IPS-18c (cell line): ENCODE results near the gene CAPN3.

ENCODE experiments used
- H3K4me3 ChIP-seq: 2 replicates; pipeline ENCODE4 v1.7.0; 2013; ENCODE audit warnings: low read depth, mild to moderate bottlenecking, low read length, moderate library complexity; ENCODE audit not compliant: insufficient read depth
- H3K9me3 ChIP-seq: one replicate; pipeline ENCODE4 v1.6.1; 2013; ENCODE audit warnings: mild to moderate bottlenecking, low read length, moderate library complexity; ENCODE audit not compliant: control insufficient read depth, insufficient read depth

Gene CAPN3

GRCh38 chr15:42409011-42409410, 49.7 kb downstream of the CAPN3 start:
- H3K9me3 ChIP-seq: no peaks in the 10 kb centered on the region
- H3K4me3 ChIP-seq: no peak overlapping the region

DNA sequence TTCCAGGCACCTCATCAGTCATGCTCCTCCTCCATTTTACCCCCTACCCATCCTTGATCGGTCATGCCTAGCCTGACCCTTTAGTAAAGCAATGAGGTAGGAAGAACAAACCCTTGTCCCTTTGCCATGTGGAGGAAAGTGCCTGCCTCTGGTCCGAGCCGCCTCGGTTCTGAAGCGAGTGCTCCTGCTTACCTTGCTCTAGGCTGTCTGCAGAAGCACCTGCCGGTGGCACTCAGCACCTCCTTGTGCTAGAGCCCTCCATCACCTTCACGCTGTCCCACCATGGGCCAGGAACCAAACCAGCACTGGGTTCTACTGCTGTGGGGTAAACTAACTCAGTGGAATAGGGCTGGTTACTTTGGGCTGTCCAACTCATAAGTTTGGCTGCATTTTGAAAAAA, 52.6 kb downstream of the CAPN3 start:
- H3K9me3 ChIP-seq: no peaks in the 10 kb centered on the region
- H3K4me3 ChIP-seq: no peak overlapping the region

DNA sequence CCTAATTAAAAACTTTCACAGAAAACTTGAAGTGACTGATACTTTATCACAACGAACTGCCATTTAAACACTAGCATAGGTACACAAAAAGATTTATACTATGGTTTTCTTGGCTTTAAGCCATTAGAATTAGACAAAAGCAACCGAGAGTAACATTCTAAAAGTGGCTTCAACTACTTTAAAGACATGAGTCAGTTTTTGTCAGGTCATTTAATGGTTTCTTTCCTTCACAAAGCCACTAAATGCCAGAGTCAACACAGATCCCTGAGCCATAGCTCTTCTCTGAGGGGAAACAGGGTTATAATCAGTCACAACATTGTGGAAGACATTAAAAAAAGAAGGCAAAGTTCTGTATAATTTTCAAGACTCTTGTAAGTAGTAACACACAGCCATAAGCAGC, 54.6 kb downstream of the CAPN3 start:
- Histone ChIP-seq H3K4me3 (no peak overlapping the region), H3K9me3 (no peaks in the 10 kb centered on the region)

GRCh38 chr15:42419369-42419768, 60.1 kb downstream of the CAPN3 start:
- H3K9me3 ChIP-seq: no peaks in the 10 kb centered on the region
- H3K4me3 ChIP-seq: no peak overlapping the region

DNA sequence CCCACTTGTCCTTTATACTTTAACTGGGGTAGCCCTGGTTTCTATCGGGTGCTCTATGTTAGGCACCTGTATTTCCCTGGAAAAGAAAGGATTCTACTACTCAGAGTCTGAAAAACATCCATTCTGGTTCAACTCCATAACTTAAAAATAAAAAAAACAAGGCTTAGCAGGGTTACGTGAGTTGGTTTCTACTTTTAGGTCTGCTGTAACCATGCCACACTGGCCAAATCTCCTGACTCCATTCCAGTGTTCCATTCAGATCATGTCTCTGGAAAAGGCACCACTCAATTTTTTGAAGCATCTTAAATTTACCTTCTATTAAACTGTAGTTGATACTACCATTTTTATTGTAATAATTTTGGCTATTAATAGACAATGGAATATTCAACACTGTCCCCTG, 62.1 kb downstream of the CAPN3 start:
- Histone ChIP-seq H3K9me3 (no peaks in the 10 kb centered on the region), H3K4me3 (no peak overlapping the region)

DNA sequence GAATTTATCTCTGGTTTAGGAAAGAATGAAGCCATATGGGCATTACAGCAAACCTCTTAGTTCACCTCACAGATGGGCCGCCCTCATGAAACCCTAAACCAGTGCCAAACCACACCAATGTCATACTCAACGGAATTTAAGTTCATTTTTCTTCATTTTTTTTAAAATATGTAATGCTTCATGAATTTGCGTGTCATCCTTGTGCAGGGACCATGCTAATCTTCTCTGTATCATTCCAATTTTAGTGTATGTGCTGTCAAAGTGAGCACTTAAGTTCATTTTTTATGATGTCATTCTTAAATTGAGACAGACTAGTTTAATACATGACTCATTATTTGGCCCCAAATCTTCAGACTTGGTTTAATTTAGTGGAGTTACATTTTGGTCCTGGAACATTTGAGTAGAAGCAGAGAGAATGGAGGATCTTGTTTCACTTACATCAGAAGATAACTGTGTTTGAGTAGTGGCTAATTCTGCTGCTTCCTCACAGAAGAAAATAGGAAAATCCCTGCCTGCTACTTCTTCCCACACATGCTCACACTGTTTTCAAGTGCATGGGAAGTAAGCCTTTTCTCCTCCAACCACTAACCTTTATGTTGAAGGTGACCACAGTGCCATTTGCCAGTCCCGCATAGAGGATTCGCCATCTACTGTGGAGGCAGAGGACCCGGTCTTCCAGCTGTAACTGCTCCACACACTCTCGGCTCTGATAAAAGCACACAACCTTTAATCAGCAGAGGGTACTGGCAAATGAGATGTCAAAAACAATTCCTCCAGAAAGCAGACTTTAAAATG, 68.3 kb downstream of the CAPN3 start:
- Histone ChIP-seq H3K4me3 (no peak overlapping the region), H3K9me3 (no peaks in the 10 kb centered on the region)

- Histone ChIP-seq H3K4me3 (no peak overlapping the region), H3K9me3 (no peaks in the 10 kb centered on the region)
Observed at GRCh38 chr15:42444415-42445063, 85.2 kb downstream of the CAPN3 start.

DNA sequence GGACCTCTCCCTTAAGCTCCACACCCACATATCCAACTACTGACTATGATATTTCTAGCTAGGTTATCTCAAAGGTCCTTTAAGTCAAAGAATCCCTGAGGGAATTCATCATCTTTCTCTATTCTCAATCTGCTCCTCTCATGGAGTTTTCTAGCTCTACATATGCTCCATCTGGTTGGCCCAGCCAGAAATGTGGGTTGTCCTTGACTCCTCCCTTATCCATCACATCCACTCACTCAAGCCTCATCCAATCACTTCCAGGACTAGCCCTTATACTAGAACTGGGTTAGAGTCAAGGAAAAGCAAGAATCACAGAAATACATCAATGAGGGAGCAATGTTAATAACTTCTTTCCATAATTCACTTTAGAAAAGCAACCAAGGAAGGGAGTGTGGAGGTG, 86.2 kb downstream of the CAPN3 start:
- H3K9me3 ChIP-seq: no peaks in the 10 kb centered on the region
- no peak overlapping the region for H3K4me3 ChIP-seq

- Histone ChIP-seq H3K9me3 (no peaks in the 10 kb centered on the region), H3K4me3 (no peak overlapping the region)
Observed at GRCh38 chr15:42447599-42447998, 88.3 kb downstream of the CAPN3 start.

- no peaks in the 10 kb centered on the region for H3K9me3 ChIP-seq
- no peak overlapping the region for H3K4me3 ChIP-seq
Observed at GRCh38 chr15:42448281-42448680, 89.0 kb downstream of the CAPN3 start.

- Histone ChIP-seq H3K4me3 (no peak overlapping the region), H3K9me3 (no peaks in the 10 kb centered on the region)
Observed at GRCh38 chr15:42449770-42450424, 90.6 kb downstream of the CAPN3 start.

- Histone ChIP-seq H3K9me3 (no peaks in the 10 kb centered on the region), H3K4me3 (no peak overlapping the region)
Observed at GRCh38 chr15:42450425-42450790, 91.1 kb downstream of the CAPN3 start.

- Histone ChIP-seq H3K4me3 (no peak overlapping the region), H3K9me3 (no peaks in the 10 kb centered on the region)
Observed at GRCh38 chr15:42453826-42454225, 94.5 kb downstream of the CAPN3 start.

DNA sequence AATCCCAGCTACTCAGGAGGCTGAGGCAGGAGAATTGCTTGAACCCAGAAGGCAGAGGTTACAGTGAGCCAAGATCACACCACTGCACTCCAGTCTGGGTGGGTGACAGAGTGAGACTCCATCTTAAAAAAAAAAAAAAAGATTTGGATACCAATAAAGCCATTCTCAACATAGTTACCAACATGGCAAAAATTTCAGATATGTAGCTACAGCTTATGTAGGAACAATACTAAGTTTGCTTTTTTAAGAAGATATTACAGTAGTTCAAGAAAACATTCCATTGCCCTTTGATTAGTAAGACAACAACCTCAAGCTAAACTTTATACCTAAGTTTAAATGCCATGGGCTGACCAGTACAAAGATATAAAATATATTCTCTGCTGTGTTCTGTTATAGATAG, 97.2 kb downstream of the CAPN3 start:
- Histone ChIP-seq H3K4me3 (no peak overlapping the region), H3K9me3 (no peaks in the 10 kb centered on the region)

DNA sequence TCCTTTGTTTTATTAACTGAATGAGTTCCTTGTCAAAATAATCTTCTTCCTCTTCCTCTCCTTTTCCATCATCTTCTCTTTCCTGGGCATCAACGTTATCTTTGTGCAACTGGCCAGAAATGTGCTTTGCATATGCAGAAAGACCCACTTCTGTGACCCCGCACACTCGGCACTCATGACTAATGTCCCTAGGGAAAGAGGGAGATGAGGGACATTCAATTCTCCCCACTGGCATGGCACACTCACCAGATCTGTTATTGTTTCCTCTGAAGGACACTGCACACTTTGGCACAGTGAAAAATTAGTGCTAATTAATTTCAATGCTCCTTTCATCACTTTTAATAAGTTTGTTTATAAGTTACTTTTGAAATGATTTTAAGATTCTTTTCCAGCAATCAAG, 97.7 kb downstream of the CAPN3 start:
- no peak overlapping the region for H3K4me3 ChIP-seq

GRCh38 chr15:42457445-42458442, 98.4 kb downstream of the CAPN3 start:
- Histone ChIP-seq H3K9me3 (no peaks in the 10 kb centered on the region), H3K4me3 (peak overlapping the region; percentile 10; the same call in 1 of the 2 replicates)

More for the DNA sequence above, 97.7 kb downstream of the CAPN3 start:
- H3K9me3 ChIP-seq: no peaks in the 10 kb centered on the region

GRCh38 chr15:42461261-42461660, 102.0 kb downstream of the CAPN3 start:
- H3K4me3 ChIP-seq: no peak overlapping the region
- no peaks in the 10 kb centered on the region for H3K9me3 ChIP-seq
